Neural cell (in vitro differentiated cells): Measurements from ENCODE around the gene OGFR. TPM values are rescaled to one million over a fixed set of nuclear protein-coding genes. Genes with fewer than 3 reads are reported as not detected.

Experiments
- H2AFZ ChIP-seq: fragments of 200-600, 300-800 bp; sonication (generic), shearing (Covaris generic); 2 replicates; pipeline ENCODE4 v1.6.0; 2014; ENCODE audit warnings: low read depth, mild to moderate bottlenecking, antibody characterized with exemption, low read length, moderate library complexity
- H3F3A ChIP-seq: fragments of 200-600 bp; shearing (Covaris generic); 2 replicates; pipeline ENCODE4 v1.6.1; 2016; ENCODE audit warnings: mild to moderate bottlenecking, moderate library complexity, mixed read lengths, antibody characterized with exemption, low read length; ENCODE audit not compliant: insufficient read depth, poor library complexity, severe bottlenecking
- H3K27ac ChIP-seq: fragments of 200-600, 300-800 bp; sonication (generic), shearing (Covaris generic); 2 replicates; pipeline ENCODE4 v1.5.1; 2014; ENCODE audit warnings: mild to moderate bottlenecking, low read length, moderate library complexity
- H3K27me3 ChIP-seq: fragments of 300-800, 200-600 bp; sonication (generic), shearing (Covaris generic); 2 replicates; pipeline ENCODE4 v1.6.0; 2014; ENCODE audit warnings: mild to moderate bottlenecking, low read depth, low read length, moderate library complexity; ENCODE audit not compliant: insufficient read depth
- H3K36me3 ChIP-seq: fragments of 300-800, 200-600 bp; sonication (generic), shearing (Covaris generic); 2 replicates; pipeline ENCODE4 v1.5.1; 2014; ENCODE audit warnings: mild to moderate bottlenecking, antibody characterized with exemption, low read length, moderate library complexity; ENCODE audit not compliant: insufficient read depth
- H3K4me2 ChIP-seq: fragments of 300-800, 200-600 bp; sonication (generic), shearing (Covaris generic); 2 replicates; pipeline ENCODE4 v1.6.0; 2014; ENCODE audit warnings: mild to moderate bottlenecking, low read length
- H3K4me3 ChIP-seq: fragments of 300-800, 200-600 bp; sonication (generic), shearing (Covaris generic); 2 replicates; pipeline ENCODE4 v1.5.1; 2014; ENCODE audit warnings: mild to moderate bottlenecking, low read length, moderate library complexity
- H3K79me2 ChIP-seq: fragments of 200-600 bp; shearing (Covaris generic); replicated peaks from 2 replicates; pipeline ENCODE4 v1.6.0; 2014; ENCODE audit warnings: mild to moderate bottlenecking, low read length, moderate library complexity; ENCODE audit not compliant: insufficient read depth
- H3K9ac ChIP-seq: fragments of 300-800, 200-600 bp; sonication (generic), shearing (Covaris generic); 2 replicates; pipeline ENCODE4 v1.6.1; 2016; ENCODE audit warnings: mild to moderate bottlenecking, low read length, mixed read lengths
- H3K9me2 ChIP-seq: fragments of 200-600 bp; shearing (Covaris generic); 2 replicates; pipeline ENCODE4 v1.6.1; 2016; ENCODE audit warnings: mild to moderate bottlenecking, low read length, mixed read lengths; ENCODE audit not compliant: insufficient read depth
- H3K9me3 ChIP-seq: fragments of 200-600, 300-800 bp; sonication (generic), shearing (Covaris generic); 2 replicates; pipeline ENCODE4 v1.6.1; 2016; ENCODE audit warnings: mild to moderate bottlenecking, mixed run types, low read length, moderate library complexity, mixed read lengths
- H4K20me1 ChIP-seq: fragments of 200-600 bp; shearing (Covaris generic); 2 replicates; pipeline ENCODE4 v1.6.1; 2016; ENCODE audit warnings: mild to moderate bottlenecking, mixed run types; ENCODE audit not compliant: insufficient read depth
- CTCF ChIP-seq: fragments of 450-650 bp; IDR thresholded peaks from 2 replicates; pipeline ENCODE4 v1.5.1; 2014; ENCODE audit warnings: antibody characterized with exemption, mild to moderate bottlenecking, moderate library complexity; ENCODE audit not compliant: poor library complexity, severe bottlenecking
- EP300 ChIP-seq: fragments of 450-650 bp; conservative IDR thresholded peaks from 2 replicates; pipeline ENCODE4 v1.6.1; 2014; ENCODE audit warnings: antibody characterized with exemption, mild to moderate bottlenecking, moderate library complexity; ENCODE audit not compliant: poor library complexity, severe bottlenecking
- EZH2 ChIP-seq: fragments of 200-600, 300-800 bp; shearing (Covaris generic), sonication (generic); IDR thresholded peaks from 2 replicates; pipeline ENCODE4 v1.6.1; 2014; ENCODE audit warnings: antibody characterized with exemption, low read length, borderline replicate concordance, mild to moderate bottlenecking; ENCODE audit not compliant: insufficient read depth, poor library complexity, severe bottlenecking
- MXI1 ChIP-seq: fragments of 450-650 bp; conservative IDR thresholded peaks from 2 replicates; pipeline ENCODE4 v1.6.1; 2014; ENCODE audit warnings: antibody characterized with exemption, mild to moderate bottlenecking; ENCODE audit not compliant: poor library complexity, severe bottlenecking
- POLR2AphosphoS5 ChIP-seq: IDR thresholded peaks from 2 replicates; pipeline ENCODE4 v1.6.1; 2012
- RAD21 ChIP-seq: fragments of 450-650 bp; conservative IDR thresholded peaks from 2 replicates; pipeline ENCODE4 v1.6.1; 2014; ENCODE audit warnings: antibody characterized with exemption, mild to moderate bottlenecking, moderate library complexity
- REST ChIP-seq: IDR thresholded peaks from 2 replicates; pipeline ENCODE4 v1.6.1; 2012; ENCODE audit warnings: borderline replicate concordance
- SMC3 ChIP-seq: fragments of 450-650 bp; conservative IDR thresholded peaks from 2 replicates; pipeline ENCODE4 v1.6.1; 2014; ENCODE audit warnings: antibody characterized with exemption, mild to moderate bottlenecking, moderate library complexity; ENCODE audit not compliant: poor library complexity
- TAF1 ChIP-seq: IDR thresholded peaks from 2 replicates; pipeline ENCODE4 v1.6.1; 2012; ENCODE audit warnings: low read depth
- polyA plus RNA-seq: library from polyadenylated mRNA; depleted of rRNA; stranded (reverse); fragments of >200 nt; gene quantifications from 2 replicates; pipeline ENCODE4 v1.2.3, GENCODE V29; 2014

The OGFR gene
- polyA plus RNA-seq, 1 donor from 2014 or later, result 15.6 TPM

DNA sequence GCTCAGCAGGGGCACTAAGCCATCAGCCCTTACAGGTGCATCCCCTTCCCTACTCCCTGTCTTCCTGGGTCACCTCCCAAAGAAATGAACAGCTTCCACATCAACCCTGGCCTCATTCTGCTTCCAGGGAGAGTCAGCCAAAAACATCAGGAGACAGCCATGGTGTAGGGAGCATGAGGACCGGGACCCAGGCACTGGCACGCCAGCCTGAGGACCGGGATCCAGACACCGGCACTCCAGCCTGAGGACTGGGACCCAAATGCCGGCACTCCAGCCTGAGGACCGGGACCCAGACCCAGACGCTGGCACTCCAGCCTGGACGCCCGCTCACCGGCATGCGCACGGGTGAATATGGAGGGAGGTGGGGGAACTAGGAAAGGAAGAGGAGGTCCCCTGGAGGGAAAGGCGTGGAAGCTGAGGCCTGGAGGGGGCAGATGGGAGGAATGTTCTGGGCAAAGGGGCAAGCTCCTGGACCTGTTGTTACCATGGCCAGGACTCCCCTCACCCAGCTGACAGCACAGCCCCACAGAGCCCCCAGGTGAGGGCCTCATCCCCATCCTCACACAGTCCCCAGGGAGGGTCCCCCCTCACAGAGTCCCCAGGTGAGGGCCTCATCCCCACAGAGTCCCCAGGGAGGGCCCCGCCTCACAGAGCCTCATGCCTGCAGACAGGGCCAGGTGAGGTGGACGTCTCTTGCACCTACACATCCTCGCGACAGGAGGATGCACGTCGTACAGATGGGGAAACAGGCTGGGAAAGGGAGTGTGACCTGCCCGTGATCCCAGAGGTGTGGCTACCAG, 34.3 kb upstream of the OGFR start:
- no peaks in the 10 kb centered on the region for H3K9me3 ChIP-seq
- H3K4me2 ChIP-seq, result no peak overlapping the region
- H2AFZ ChIP-seq, result no peak overlapping the region
- H3K79me2 ChIP-seq, result no peaks in the 10 kb centered on the region
- no peak for TF ChIP-seq CTCF
- TF ChIP-seq MXI1, result no peak
- TF ChIP-seq REST, result no peak
- TF ChIP-seq EP300, result no peak
- no peak for TF ChIP-seq TAF1
- no peak for TF ChIP-seq SMC3
- TF ChIP-seq POLR2AphosphoS5, result no peak
- H3F3A ChIP-seq, result no peaks in the 10 kb centered on the region
- no peak overlapping the region for H3K27ac ChIP-seq
- no peak overlapping the region for H3K4me3 ChIP-seq
- H3K36me3 ChIP-seq, result no peaks in the 10 kb centered on the region
- H3K9me2 ChIP-seq, result no peaks in the 10 kb centered on the region
- no peaks in the 10 kb centered on the region for H4K20me1 ChIP-seq
- H3K27me3 ChIP-seq, result no peaks in the 10 kb centered on the region
- H3K9ac ChIP-seq, result no peak overlapping the region

- H3K27me3 ChIP-seq, result no peaks in the 10 kb centered on the region
- H2AFZ ChIP-seq, result no peak overlapping the region
- TF ChIP-seq EZH2 (no peak), RAD21 (no peak), TAF1 (no peak), SMC3 (no peak)
- no peaks in the 10 kb centered on the region for H3K79me2 ChIP-seq
- H3K9ac ChIP-seq, result no peak overlapping the region
- no peaks in the 10 kb centered on the region for H3K9me2 ChIP-seq
- H4K20me1 ChIP-seq, result no peaks in the 10 kb centered on the region
- H3F3A ChIP-seq, result no peaks in the 10 kb centered on the region
- no peak overlapping the region for H3K4me2 ChIP-seq
- no peak overlapping the region for H3K27ac ChIP-seq
- no peaks in the 10 kb centered on the region for H3K9me3 ChIP-seq
- H3K4me3 ChIP-seq, result no peak overlapping the region
- H3K36me3 ChIP-seq, result no peaks in the 10 kb centered on the region
Observed at GRCh38 chr20:62770916-62771315, 33.7 kb upstream of the OGFR start.
